Activated gamma-delta T cell (primary cell): Measurements from ENCODE around the gene SIGLEC1.

Experiments
- DNase-seq: peaks from one replicate; lab custom pipeline; 2025; lab: John Stamatoyannopoulos, UW

SIGLEC1 gene

DNA sequence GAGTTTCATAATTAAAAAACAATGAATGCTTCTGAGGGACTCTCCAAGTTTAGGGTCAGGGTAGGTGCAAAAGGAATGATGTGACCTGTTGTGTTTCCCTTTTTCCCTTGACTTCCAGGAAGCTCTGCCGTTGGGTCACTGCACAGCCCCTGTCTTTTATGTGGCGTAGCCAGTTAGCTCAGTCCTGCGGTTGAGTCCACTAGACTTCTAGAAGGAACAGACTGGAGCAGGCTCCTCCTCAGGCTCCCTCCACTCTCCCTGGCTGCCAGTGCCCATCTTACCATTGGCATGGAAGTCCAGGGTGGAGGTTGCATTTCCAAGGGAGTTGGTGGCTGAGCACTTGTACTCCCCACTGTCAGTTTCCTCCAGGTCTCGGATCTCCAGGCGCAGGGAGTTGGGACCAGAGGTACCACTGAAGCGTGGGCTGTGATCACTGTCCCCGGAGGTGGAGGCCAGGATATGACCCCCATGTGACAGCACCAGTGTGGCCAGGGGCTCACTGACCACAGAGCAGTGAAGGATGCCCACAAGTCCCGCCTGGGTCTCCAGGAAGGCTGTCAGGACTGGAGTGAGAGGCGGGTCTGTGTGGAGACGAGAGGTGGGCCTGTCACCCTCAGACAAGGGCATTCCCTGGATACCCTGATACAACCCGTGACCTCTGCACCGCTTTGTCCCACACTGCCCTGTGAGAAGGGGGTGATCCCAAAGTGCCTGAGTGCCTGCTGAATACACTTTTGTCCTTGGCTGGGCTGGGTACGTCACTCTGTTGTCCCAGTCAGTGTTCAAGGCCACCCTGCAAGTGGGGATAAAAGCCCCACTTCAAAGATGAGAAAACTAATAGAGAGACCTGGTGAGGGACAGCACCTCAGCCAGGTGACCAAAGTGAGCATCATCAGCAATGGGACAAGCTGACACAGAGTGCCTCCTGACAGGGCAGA, 11.1 kb downstream of the SIGLEC1 start:
- no peak for DNase-seq

DNA sequence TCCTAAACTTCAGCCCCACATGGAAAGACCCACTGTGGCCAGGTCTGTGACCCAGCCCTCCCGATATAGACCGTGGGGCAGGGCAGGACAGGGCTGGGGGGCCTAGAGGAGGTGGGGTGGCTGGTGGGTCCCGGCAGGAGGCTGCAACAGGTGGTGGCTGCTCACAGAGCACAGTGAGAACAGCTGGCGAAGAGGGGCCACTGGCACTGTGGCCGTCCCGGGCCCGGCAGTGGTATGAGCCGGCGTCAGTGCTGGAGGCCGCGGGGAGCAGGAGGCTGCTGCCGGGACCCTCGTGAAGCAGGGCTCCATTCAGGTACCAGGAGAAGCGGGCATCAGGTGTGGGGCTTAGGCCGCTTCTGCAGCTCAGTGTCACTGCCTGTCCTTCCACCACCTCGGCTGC, 13.4 kb downstream of the SIGLEC1 start:
- DNase-seq: no peak

DNA sequence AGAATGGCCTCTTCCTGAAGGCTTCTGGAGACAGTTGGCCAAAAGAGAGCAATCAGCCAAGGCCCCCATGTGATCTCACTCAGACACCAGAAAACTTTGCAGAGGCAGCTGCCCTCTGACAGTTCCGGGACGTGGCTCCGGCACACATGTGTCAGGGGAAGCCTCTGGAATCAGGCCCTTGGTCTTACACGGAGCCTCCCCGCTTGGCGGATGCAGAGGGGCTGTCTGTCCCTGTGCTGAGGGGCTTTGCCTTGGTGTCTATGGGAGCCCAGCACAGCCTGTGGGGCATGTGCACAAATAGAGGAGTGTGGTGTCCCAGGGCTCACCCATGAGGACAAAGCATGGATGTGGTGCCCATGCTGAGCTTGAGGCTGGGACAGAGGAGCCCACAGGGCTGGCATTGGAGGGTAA, 13.8 kb downstream of the SIGLEC1 start:
- DNase-seq: no peak

DNA sequence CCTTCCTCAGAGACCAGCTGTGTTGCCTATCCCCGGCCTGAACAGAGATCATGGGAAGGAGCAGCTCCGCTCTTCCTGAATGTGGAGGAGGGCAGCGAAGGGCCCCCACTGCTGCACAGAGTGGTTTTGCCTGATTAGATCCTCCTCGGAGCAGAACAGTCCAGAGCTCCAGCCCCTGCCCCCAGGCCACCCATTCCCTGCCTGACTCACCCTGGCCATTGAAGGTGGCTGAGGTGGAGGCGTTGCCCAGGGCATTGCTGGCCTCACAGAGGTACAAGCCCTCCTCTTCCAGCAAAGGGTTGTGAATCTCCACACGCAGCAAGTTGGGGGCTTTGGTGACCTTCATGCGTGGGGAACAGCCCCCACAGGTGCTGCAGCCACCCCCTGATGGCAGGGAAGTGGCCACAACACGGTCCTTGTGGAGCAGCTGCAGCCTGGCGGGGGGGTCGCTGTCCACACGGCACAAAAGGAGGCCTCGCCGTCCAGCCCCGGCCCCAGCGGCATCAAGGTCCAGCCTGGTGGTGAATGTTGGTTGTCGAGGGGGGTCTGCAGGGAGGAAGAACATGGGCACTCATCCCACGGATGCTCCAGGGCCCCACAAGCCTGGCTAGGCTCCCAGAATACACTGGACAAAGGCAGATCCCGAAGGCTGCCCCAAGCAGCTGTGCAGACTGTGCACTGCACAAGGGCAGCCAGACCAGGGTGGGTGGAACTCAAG, 14.7 kb downstream of the SIGLEC1 start:
- DNase-seq: no peak

DNA sequence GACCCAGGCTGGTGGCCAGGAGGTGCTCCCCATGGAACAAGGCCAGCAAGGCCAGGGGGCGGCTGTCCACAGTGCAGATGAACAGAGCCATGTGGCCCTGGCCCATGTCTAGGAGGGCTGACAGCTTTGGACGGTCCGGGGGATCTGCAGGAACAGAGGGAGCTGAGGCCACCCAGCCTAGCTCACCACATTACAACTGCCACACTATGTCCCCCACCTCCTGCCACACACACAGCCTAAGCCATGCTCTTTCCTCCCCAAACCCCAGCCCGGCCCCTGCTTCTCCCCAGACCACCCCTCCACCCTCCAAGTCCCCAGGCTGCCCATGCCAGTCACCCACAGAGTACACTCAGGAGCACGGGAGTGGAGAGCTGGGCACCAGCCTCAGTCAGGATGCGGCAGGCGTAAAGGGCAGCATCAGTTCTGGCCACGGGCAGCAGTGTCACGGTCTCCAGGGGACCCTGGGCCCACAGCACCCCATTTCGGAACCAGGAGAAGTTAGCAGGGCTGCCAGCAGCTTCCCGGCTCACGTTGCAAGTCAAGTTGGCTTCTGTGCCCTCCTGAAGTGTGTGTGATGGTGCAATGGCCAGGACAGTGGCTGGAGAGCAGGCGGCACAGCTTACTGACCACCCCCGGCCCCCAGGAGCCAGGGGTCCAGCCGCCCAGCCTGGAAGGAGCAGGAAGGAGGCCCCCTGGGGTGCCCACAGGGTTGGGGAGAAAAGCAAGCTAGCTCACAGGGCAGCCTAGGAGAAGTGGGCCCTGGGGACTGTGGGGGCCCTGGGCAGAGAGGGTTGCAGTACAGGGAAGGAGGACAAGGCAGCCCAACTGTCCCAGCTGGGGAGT, 15.4 kb downstream of the SIGLEC1 start:
- no peak for DNase-seq

DNA sequence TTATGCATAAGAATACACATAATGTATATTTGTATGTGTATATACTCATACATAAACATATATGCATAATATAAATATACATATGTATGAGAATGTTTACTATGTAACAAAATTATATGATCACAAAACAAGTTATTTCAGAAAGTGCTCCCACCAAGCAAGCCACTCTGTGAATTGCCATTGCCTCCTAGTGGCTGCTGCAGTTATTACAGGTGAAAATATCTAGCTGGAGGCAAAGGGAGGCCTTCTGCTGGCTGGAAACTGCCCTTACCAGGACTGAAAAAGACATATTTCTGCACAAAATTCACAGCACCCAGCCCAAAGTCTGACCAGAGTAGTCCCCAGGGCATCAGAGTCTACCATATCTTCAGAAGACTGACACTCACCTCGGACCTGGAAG, 16.2 kb downstream of the SIGLEC1 start:
- DNase-seq: no peak

DNA sequence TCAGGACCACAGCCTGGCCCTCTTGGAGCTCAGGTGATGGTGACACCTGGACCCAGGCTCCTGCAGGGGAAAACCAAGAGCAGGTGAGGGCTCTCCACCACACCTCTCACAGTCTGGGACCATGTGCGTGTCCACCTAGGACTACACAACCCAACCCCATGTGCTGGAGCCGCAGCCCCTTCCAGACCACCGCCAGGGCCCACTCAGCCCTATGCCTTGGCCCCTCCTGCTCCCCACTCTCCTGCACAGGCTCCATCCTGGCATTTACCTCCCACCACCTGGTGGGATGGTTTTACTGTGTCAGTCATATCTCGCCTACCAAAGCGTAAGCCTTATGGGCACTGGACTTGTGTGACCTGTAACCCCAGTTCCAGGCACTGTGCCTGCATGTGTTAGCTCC, 17.5 kb downstream of the SIGLEC1 start:
- DNase-seq: no peak

DNA sequence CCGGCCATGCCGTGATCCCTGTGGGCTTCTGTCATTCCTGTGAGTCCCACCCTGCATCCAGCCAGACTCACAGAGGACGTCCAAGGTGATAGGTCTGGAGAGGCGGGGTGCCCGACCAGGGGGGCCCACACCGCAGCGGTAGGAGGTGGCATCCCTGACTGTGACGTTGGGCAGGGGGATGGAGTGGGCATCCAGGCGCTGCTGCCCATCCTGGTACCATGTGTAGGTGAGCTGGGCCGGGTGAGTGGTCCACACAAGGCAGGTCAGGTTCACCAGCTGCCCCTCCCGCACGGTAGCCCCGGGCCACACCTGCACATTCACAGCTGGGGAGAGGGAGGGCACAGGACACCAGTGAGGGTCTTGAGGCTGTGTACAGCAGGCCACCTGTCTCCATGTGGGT, 19.0 kb downstream of the SIGLEC1 start:
- DNase-seq: no peak

DNA sequence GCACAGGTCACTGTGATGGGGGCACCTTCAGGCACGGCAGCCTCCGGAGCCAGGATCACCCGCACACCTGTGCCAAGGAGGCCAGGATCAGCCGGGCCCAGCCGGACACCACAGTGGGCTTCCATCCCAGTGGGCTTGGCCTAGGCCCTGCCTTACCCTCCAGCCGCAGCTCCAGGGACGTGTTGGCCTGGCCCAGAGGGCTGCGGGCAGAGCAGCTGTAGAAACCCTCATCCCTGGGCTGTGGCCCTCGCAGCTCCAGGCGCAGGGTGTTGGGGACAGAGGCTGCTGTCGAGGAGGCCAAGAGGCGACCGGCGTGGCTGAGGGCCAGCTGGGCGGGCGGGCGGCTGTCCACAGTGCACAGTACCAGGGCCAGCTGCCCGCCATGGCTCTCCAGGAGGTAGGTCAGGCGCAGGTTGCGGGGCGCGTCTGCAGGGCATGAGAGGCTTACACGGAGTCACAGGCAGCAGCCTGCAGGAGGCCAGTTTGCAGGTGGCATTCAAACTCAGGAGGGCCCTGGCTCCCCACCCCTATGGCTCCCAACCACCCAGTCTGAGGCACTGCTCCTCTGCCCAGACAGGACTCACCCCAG, 19.6 kb downstream of the SIGLEC1 start:
- DNase-seq: no peak

DNA sequence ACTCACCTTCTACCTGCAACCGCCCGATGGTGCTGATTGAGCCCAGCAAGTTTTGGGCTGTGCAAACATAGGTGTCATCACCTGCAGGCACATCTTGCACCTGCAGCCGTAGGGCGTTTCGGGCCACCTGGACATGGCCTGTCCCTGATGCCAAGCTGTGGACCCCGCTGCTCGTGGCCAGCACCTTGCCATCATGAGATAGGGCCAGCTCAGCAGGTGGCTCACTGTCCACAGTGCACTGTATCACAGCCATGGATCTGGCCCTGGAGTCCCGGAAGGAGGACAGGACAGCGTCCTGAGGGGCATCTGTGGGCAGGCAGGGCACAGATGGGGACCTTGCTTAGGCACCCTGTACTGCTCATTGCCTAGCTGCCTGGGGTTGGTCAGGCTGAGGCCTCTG, 20.5 kb downstream of the SIGLEC1 start:
- DNase-seq: no peak

DNA sequence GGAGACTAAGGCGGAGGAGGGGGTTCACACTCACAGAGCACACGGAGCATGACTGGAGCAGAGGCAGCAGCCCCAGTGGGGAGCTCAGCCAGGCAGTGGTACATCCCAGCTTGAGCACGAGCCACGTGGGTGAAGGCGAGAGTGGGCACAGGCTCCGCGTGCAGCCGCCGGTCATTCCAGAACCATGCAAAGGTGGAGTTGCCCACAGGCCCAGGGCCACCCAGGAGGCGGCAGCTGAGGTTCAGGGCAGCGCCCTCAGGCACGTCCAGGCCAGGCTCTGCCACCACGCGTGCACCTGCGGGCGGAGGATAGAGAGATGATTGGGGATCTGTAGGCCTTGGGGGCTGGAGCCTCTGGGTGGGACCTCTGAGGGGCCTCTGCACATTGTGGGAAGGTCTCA, 21.1 kb downstream of the SIGLEC1 start:
- no peak for DNase-seq

DNA sequence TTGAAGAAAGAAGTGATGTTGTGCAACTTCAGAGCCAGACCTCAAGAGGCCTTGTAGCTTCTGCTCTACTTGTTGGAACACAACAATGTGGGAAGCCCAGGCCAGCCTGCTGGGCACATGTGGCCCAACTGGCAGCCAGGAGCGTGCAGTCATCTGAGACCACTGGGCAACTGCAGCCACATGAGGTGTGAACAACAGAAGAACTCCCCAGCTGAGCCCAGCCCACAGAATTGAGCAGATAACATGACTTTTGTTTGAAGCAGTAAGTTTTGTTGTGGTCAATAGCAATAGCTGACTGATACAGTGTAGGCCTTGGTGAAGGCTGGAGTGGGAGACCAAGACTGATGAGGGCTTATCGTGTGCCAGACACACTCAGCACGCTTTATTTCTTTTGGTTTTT, 22.0 kb downstream of the SIGLEC1 start:
- no peak for DNase-seq

DNA sequence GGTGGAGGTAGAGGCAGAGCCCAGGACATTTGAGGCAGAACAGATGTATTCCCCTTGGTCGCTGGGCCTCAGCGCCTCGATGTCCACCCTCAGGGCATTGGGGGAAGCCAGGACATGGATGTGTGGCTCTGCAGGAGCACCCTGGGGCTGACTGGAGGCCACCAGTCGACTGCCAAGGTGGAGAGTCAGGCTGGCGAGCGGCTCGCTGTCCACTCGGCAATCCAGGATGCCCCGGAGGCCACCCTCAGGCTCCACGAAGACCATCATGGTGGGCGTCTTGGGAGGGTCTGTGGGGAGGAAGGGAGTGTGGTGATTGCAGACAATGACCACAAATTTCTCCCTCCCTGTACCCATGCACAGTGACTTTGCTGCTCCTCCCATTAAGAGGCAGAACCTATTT, 22.4 kb downstream of the SIGLEC1 start:
- DNase-seq: no peak

DNA sequence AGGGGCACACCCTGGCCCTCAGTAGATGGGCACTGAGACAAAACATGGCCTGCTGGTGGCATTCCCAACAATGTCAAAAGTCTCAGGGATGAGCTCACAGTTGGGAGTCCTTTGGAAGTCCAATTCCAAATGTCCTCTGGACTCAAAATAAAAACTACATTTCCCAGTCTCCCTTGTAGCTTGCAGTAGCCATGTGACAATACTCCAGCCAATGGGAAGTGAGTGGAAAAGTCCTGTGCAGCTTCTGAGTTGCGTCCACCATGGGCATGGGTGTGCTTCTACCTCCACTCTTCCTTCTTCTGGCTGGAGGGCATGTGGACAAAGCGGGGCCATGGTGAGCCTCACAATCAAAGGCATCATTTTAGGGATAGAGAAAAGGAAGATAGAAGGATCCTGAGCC, 24.7 kb downstream of the SIGLEC1 start:
- DNase-seq: no peak

DNA sequence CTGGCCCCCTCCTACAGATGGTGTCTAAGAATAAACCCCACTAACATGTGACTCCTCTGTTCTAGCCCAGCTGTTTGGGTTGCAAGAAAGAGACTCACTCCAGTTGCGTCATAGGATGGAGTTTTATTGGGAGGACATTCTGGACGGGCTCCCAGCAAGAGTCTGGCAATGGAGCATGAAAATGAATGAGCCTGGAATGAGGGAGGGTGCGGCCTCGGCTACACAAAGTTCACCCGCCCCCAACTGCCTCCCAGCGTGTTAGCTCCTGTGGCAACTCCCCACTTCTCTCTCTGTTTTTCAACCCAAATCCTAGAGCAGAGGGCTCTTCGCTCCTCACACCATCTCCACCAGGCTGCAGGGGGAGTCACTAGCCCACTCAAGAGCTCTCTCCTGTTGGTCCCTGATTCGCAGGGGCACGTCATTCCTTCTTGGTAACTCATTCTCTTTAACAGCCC, 25.5 kb downstream of the SIGLEC1 start:
- DNase-seq: no peak

DNA sequence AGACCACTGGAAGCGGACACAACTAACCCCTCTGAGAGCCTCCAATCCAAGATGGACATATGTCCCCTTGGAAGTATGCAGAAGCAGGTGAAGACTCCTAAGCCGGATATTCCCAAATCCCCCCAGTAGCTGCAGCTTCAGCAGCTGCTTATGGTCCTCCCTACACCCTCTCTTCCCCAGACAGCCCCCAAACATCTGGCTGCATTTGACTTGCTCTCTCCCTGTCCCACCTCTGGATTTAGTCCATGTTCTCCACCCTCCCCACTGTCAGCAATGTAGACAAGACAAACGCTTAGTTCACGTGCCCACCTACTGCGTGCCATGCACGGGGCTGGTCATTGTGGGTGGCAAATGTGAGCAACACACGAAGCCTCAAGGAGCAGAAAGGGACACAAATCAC, 26.0 kb downstream of the SIGLEC1 start:
- no peak for DNase-seq

DNA sequence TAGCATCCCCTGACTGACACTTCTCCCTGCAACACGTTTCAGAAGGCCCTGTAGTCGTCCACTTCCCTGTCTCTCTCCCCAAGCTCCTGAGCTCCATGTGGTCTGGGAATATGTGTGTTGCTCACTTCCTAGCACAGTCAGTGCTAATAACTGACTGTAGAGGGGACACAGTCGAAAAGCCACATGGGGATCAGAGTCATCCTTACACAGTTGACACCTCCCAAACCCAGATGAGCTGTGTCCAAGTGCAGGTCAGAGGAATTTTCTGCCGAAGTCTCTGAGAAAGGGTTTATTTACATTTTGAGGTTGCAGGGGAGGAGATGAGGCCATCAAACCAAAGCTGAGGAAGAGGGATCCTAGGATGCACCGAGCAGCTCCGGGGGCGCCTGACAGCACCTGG, 27.1 kb downstream of the SIGLEC1 start:
- no peak for DNase-seq

DNA sequence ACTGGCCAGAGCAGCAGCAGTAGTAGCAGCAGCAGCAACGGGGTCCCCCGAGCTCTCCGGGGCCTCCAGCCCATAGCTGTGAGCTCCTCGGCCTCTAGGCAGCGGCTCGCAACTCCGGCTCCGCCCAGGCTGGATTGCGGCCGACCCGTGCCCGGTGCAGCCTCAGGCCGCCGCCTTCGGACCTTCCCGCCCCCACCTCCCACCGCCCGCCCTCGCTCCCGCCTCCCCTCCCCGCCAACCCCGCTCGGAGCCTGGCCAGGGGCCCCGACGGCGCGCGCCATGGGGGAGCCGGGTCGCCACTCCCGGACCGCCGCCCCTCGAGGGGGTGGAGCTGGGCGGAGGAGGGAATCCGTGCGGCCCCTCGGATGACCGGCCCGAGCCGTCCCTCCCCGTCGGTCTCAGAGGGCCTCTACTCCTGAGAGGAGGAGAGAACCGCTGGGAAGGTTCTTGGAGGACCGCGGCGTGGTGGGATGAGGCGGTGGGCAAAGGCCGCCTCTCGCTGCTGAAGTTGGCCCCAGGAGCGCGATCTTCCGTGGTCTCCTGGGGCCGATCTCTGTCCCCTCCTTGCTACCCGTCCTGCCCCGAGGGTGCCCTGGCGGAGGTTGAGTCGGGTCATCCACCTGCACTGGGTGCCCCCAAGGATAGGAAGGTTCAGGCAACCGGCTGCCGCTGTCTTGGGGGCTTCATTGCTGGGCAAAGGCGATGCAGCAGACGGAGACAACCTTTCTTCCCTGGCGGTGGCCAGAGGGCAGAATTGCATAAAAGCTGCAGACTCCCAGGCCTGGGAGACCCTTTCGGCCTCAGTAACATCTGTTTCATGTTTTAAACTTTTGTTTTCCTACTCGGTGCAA, 30.2 kb downstream of the SIGLEC1 start, which contains the start of gene ADAM33:
Gene ADAM33 (minus strand): TSS at position 80 of the 851 bp plus-strand sequence. CDS start 6 bp downstream, at position 74.
- no peak for DNase-seq

DNA sequence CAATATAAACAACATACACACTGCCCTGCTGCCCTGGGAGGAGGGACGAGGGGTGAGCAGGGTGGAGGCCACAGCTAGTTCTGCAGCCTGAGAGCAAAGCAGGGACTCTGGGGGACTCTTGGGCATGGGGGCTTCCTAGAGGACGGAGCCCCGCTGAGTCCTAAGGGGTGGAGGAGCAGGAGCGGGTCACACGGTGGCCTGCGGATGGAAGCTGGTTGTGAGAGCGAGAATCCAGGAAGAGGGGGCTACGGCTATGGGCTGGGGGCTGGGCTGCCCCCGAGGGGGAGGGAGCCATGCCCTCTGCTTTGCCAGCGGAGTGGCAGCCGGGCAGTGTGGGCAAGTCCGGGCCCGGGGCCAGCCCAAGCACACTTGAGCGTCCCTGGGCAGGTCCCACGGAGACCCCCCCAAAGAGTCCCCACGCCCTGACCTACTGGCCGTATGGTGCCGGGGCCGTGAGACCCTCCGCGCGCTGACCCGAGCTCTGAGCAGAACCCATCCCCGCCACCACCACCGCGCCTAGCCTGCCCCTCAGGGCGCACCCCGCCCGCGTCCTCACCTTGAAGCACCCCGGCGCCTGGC, 31.0 kb downstream of the SIGLEC1 start:
- no peak for DNase-seq

DNA sequence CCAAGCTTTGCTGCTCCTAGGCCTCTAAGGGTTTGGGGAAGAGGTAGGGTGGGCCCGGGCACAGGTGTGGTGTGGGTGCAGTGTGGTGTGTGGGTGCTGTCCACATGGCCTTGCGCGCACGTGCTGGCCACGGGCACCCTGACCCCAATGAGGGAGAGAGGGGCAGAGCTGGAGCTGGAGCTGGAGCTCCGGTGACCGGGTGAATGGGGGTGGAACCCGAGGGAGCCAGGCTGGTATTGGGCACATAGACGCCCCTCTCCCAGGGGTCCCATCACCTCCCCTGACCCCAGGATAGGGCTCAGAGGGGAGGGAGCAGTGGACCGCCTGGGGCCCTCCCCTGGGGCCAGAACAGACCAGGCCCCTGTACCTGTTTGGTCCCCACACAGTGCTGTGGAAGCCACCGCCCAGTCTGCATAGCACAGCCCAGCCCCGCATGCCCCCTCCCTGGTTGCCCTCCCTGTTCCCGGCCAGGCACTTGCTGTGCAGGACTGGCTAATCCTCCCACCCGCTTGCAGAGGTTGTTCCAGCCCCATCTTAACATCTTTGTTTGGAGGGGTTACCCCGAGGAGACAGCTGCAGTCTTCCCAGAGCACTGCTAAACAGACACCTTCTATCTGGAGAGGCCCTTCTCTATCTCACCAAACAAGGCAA, 31.6 kb downstream of the SIGLEC1 start:
- no peak for DNase-seq
